HepG2 (cell line): ENCODE data around the gene KLF18. TPM values are rescaled to one million over a fixed set of nuclear protein-coding genes. Genes with fewer than 3 reads are reported as not detected.

Source experiments
- ATAC-seq: fragments of 200-7000 bp; cut with Tn5 transposase; 3 replicates; pipeline ENCODE4 v1.9.1; 2020; ENCODE audit warnings: mild to moderate bottlenecking, moderate library complexity
- BruUV-seq: library from RNA; stranded (reverse); fragments of 400-500 nt; replicated peaks from 2 replicates; lab custom pipeline; 2021; lab: Mats Ljungman, UMichigan
- CTCF ChIA-PET: fragments of 300-600 bp; formaldehyde crosslinking; extraction: SDS; loops from one replicate; lab custom pipeline; 2021; ENCODE audit warnings: low total read pairs, inconsistent platforms, low intra/inter-chr PET ratio; lab: Yijun Ruan, JAX
- POLR2A ChIA-PET: fragments of 350-600 bp; sonication (Branson Sonifier 250); formaldehyde crosslinking; loops from one replicate; lab custom pipeline; 2020; ENCODE audit warnings: antibody characterized with exemption, inconsistent platforms; lab: Yijun Ruan, JAX
- DNase-seq: peaks from one replicate; pipeline ENCODE4 v3.0.0-alpha.2; 2015; ENCODE audit warnings: low spot score
- FAIRE-seq: peaks from 3 replicates; lab custom pipeline; 2011; peaks lifted over from hg19 to GRCh38; lab: Jason Lieb, UNC
- H2AFZ ChIP-seq: one replicate; pipeline ENCODE4 v1.6.1; 2011; ENCODE audit warnings: low read length, inconsistent platforms
- H3K27ac ChIP-seq: fragments of 300-600 bp; 3 replicates; pipeline ENCODE4 v1.8.0; 2011; ENCODE audit warnings: mixed run types, mild to moderate bottlenecking, mixed read lengths, low read length, inconsistent platforms; ENCODE audit not compliant: insufficient read depth; ENCODE audit errors: extremely low read length
- H3K27me3 ChIP-seq, 2 experiments: fragments of 200-600 bp in 1 of 2; 2 replicates in 1 of 2; 3 replicates in 1 of 2; pipeline versions ENCODE4 v1.6.0 to v1.8.0; 2011; ENCODE audit warnings: low read length in 2 of 2, mild to moderate bottlenecking in 2 of 2, moderate library complexity in 2 of 2, inconsistent platforms in 1 of 2; ENCODE audit not compliant: insufficient read depth in 2 of 2, control insufficient read depth in 1 of 2
- H3K36me3 ChIP-seq, 2 experiments: fragments of 200-600 bp in 1 of 2; replicated peaks in 1 of 2; 2 replicates in 1 of 2; 3 replicates in 1 of 2; pipeline versions ENCODE4 v1.5.1 to v1.8.0; 2011; ENCODE audit warnings: low read length in 2 of 2, inconsistent platforms in 1 of 2; ENCODE audit not compliant: insufficient read depth in 2 of 2, control insufficient read depth in 1 of 2
- H3K4me1 ChIP-seq: 2 replicates; pipeline ENCODE4 v1.5.1; 2012; ENCODE audit warnings: low read length, inconsistent platforms; ENCODE audit not compliant: insufficient read depth
- H3K4me2 ChIP-seq: 2 replicates; pipeline ENCODE4 v1.6.0; 2011; ENCODE audit warnings: low read depth, low read length, inconsistent platforms
- H3K4me3 ChIP-seq, 3 experiments: fragments of 200-600 bp in 1 of 3; sonication (generic), shearing (Covaris generic) in 1 of 3; replicated peaks in 1 of 3; 2 replicates each; pipeline ENCODE4 v1.5.1; 2011 to 2016; ENCODE audit warnings: low read length in 3 of 3, inconsistent platforms in 2 of 3, low read depth in 2 of 3, mild to moderate bottlenecking in 2 of 3, control low read depth in 1 of 3, mixed read lengths in 1 of 3; ENCODE audit not compliant: insufficient read depth in 1 of 3
- H3K79me2 ChIP-seq: one replicate; pipeline ENCODE4 v1.6.1; 2011; ENCODE audit warnings: low read length, inconsistent platforms; ENCODE audit not compliant: insufficient read depth
- H3K9ac ChIP-seq: 2 replicates; pipeline ENCODE4 v1.6.0; 2011; ENCODE audit warnings: mild to moderate bottlenecking, low read depth, low read length, inconsistent platforms; ENCODE audit not compliant: insufficient read depth
- H3K9me3 ChIP-seq: 2 replicates; pipeline ENCODE4 v1.5.1; 2012; ENCODE audit warnings: mild to moderate bottlenecking, low read length
- H4K20me1 ChIP-seq: 2 replicates; pipeline ENCODE4 v1.6.0; 2011; ENCODE audit warnings: inconsistent platforms, mild to moderate bottlenecking, low read length, moderate library complexity; ENCODE audit not compliant: insufficient read depth
- CTCF ChIP-seq: sonication (generic); formaldehyde crosslinking; IDR thresholded peaks from 2 replicates; pipeline ENCODE4 v1.5.0; 2020; ENCODE audit warnings: mild to moderate bottlenecking, missing genetic modification reagents, moderate library complexity
- FOXO4 ChIP-seq: sonication (generic); formaldehyde crosslinking; conservative IDR thresholded peaks from 2 replicates; pipeline ENCODE4 v1.8.1; 2023; ENCODE audit warnings: missing genetic modification reagents
- HMGXB4 ChIP-seq, 2 experiments: sonication (generic) in 1 of 2; formaldehyde crosslinking in 1 of 2; IDR thresholded peaks; 2 replicates each; pipeline versions ENCODE4 v1.4.0 to v1.6.1; 2018 to 2020; ENCODE audit warnings: missing genetic modification reagents in 2 of 2, borderline replicate concordance in 1 of 2, low read depth in 1 of 2, mild to moderate bottlenecking in 1 of 2, missing biosample characterization in 1 of 2
- HNRNPLL ChIP-seq: fragments of 200-400 bp; formaldehyde crosslinking; IDR thresholded peaks from 2 replicates; pipeline ENCODE4 v1.6.1; 2017; ENCODE audit warnings: mild to moderate bottlenecking, low read depth, low read length; ENCODE audit not compliant: poor library complexity, severe bottlenecking
- HOXA5 ChIP-seq: sonication (generic); formaldehyde crosslinking; IDR thresholded peaks from 2 replicates; pipeline ENCODE4 v1.4.0; 2020; ENCODE audit warnings: missing genetic modification reagents
- HOXA9 ChIP-seq: sonication (generic); formaldehyde crosslinking; IDR thresholded peaks from 2 replicates; pipeline ENCODE4 v1.8.1; 2022; ENCODE audit warnings: missing genetic modification reagents, mild to moderate bottlenecking, moderate library complexity, borderline replicate concordance
- KAT2B ChIP-seq: fragments of 150-350 bp; IDR thresholded peaks from 2 replicates; pipeline ENCODE4 v1.6.1; 2014; ENCODE audit warnings: low read depth, low read length, borderline replicate concordance
- MIER3 ChIP-seq: IDR thresholded peaks from 2 replicates; pipeline ENCODE4 v1.6.1; 2016; ENCODE audit warnings: missing compliant biosample characterization, borderline replicate concordance
- PCBP1 ChIP-seq: fragments of 200-400 bp; formaldehyde crosslinking; IDR thresholded peaks from 2 replicates; pipeline ENCODE4 v1.6.1; 2017; ENCODE audit warnings: mild to moderate bottlenecking, low read depth, low read length, borderline replicate concordance
- SNAI1 ChIP-seq: sonication (generic); formaldehyde crosslinking; IDR thresholded peaks from 2 replicates; pipeline ENCODE4 v1.5.0; 2020; ENCODE audit warnings: mild to moderate bottlenecking, missing genetic modification reagents, borderline replicate concordance
- WGBS: methylation state at CpG from one replicate; pipeline ENCODE4 v1.1.6; 2017; ENCODE audit warnings: low lambda C conversion rate; 5-methylcytosine and 5-hydroxymethylcytosine counted together
- in situ Hi-C: cut with HindIII; loops from 2 replicates; pipeline ENCODE4 v1.10.0; 2017; ENCODE audit warnings: low pct_unique_long_range_greater_than_20kb; ENCODE audit not compliant: extremely low pct_ligation_motif_present
- intact Hi-C: fragments of 100-400 bp; cut with micrococcal nuclease; formaldehyde crosslinking; loops from one replicate; pipeline ENCODE4 v1.10.0; 2022; ENCODE audit not compliant: unreplicated experiment
- polyA plus RNA-seq, 8 experiments: library from polyadenylated mRNA; depleted of rRNA in 3 of 8; stranded (reverse) in 7 of 8; unstranded in 1 of 8; fragments of >200 nt; fragmentation: Illumina TruSeq in 4 of 8; extraction: Trizol in 4 of 8; gene quantifications; 2 replicates each; pipeline versions ENCODE4 v1.2.1 to v1.2.3, GENCODE V29; 2011 to 2016; ENCODE audit warnings: low read depth in 4 of 8, missing spikeins in 1 of 8, mixed read lengths in 1 of 8; ENCODE audit not compliant: insufficient read depth in 1 of 8
- total RNA-seq, 5 experiments: library from RNA; depleted of rRNA; stranded (reverse); fragments of >200 nt; fragmentation: Illumina TruSeq; extraction: Trizol; gene quantifications; 2 replicates each; pipeline ENCODE4 v1.2.3, GENCODE V29; 2016; ENCODE audit warnings: low read depth in 1 of 5

Gene KLF18
- total and polyA plus RNA-seq, 2 of the 13 experiments (the other 11 are each of a cell fraction or from before 2014, with no cell fraction given): not detected

- no peak for TF ChIP-seq HMGXB4 (CRISPR knock-in tag; IDR thresholded peaks at IDR 0.05; ENCODE audit: borderline replicate concordance in 1 of 2, low read depth in 1 of 2)
- TF ChIP-seq FOXO4 (CRISPR knock-in tag): no peak
- no peak for TF ChIP-seq KAT2B
- TF ChIP-seq SNAI1 (CRISPR knock-in tag): no peak
- no peak for TF ChIP-seq HNRNPLL
- no peak for TF ChIP-seq HOXA5 (CRISPR knock-in tag)
- TF ChIP-seq PCBP1: no peak
- no peak for TF ChIP-seq MIER3 (CRISPR knock-in tag)
Observed at GRCh38 chr1:44105810-44106209, 35.6 kb downstream of the KLF18 start (continued).

GRCh38 chr1:44103270-44104131 lies 37.9 kb downstream of the KLF18 start:
- Histone ChIP-seq H4K20me1 (no peaks in the 10 kb centered on the region), H3K27ac (no peak overlapping the region), H3K79me2 (no peaks in the 10 kb centered on the region), H3K36me3 (no peaks in the 10 kb centered on the region), H2AFZ (no peak overlapping the region), H3K9ac (no peak overlapping the region), H3K9me3 (no peaks in the 10 kb centered on the region), H3K4me1 (no peaks in the 10 kb centered on the region), H3K4me2 (no peak overlapping the region), H3K27me3 (peaks cover 1 to 26% of the 10 kb centered on the region in 2 experiments; a peak in 3 of 5 replicates)
- in situ Hi-C loops: no loop called here
- FAIRE-seq (no peak), DNase-seq (peak; percentile 12), ATAC-seq (no peak)
- CTCF ChIA-PET: no interaction called here
- BruUV-seq: no TSS peak
- WGBS: 57% methylated on average over 23 of the region's 46 CpGs
- peak; percentile 53 for TF ChIP-seq CTCF (CRISPR knock-in tag)
- no peak for TF ChIP-seq HOXA9 (CRISPR knock-in tag)
- TF ChIP-seq, all 625 proteins: peak for 1
- intact Hi-C loops: no loop called here
- H3K4me3 ChIP-seq: no peak overlapping the region
- POLR2A ChIA-PET: no interaction called here
